ENCODE results near the gene RPL29. TPM values are rescaled to one million over a fixed set of nuclear protein-coding genes. Genes with fewer than 3 reads are reported as not detected.

RPL29 gene
- total RNA-seq, 1 donor from 2014 or later = 2,366 TPM

- TF ChIP-seq, protein P1, sequence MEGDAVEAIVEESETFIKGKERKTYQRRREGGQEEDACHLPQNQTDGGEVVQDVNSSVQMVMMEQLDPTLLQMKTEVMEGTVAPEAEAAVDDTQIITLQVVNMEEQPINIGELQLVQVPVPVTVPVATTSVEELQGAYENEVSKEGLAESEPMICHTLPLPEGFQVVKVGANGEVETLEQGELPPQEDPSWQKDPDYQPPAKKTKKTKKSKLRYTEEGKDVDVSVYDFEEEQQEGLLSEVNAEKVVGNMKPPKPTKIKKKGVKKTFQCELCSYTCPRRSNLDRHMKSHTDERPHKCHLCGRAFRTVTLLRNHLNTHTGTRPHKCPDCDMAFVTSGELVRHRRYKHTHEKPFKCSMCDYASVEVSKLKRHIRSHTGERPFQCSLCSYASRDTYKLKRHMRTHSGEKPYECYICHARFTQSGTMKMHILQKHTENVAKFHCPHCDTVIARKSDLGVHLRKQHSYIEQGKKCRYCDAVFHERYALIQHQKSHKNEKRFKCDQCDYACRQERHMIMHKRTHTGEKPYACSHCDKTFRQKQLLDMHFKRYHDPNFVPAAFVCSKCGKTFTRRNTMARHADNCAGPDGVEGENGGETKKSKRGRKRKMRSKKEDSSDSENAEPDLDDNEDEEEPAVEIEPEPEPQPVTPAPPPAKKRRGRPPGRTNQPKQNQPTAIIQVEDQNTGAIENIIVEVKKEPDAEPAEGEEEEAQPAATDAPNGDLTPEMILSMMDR (IDR thresholded peaks at IDR 0.05; ENCODE audit: insufficient read depth, low read length, poor library complexity, severe bottlenecking) = no peak
- H3K4me3 ChIP-seq (ENCODE audit: low read depth, low read length) = no peak overlapping the region
- H3K27me3 ChIP-seq (ENCODE audit: control insufficient read depth, insufficient read depth, low read length) = no peaks in the 10 kb centered on the region
These were observed 31.2 kb downstream of the RPL29 start for GRCh38 chr3:51964521-51964920.

DNA sequence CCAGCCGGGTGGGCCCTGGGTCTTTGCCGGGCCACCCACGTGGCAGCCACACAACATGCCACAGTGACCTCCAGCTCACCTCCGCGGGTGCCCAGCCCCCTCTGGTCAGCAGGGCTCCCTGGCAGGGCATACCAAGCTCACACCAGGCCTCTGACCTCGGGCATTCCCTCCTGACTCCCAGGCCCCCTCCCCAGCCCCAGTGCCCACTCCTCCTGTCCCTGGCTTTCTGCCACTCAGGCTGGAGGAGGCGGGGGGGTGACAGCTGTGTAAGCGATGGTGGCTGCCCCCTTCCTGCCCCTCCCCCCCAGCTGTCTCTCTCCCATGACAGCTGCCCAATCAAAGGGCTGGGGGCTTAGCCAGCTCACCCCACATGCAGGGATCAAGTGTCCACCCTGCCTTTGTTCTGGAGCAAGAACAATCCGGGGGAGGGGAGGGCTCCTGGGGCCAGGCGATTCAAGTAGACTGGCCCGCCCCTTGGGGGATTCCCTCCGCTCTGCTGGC lies 31.7 kb downstream of the RPL29 start:
- no peak for DNase-seq (ENCODE audit: low read depth)
- TF ChIP-seq, protein P1 (IDR thresholded peaks at IDR 0.05; ENCODE audit: insufficient read depth, low read length, poor library complexity, severe bottlenecking) = no peak
- peaks cover 2% of the 10 kb centered on the region for H3K36me3 ChIP-seq (ENCODE audit: control insufficient read depth, insufficient read depth, low read length)
- H3K27me3 ChIP-seq (ENCODE audit: control insufficient read depth, insufficient read depth, low read length) = no peaks in the 10 kb centered on the region
- H3K4me3 ChIP-seq (ENCODE audit: low read depth, low read length) = no peak overlapping the region

More at GRCh38 chr3:51964521-51964920, 31.2 kb downstream of the RPL29 start:
- DNase-seq (ENCODE audit: low read depth) = no peak
- peaks cover 2% of the 10 kb centered on the region for H3K36me3 ChIP-seq (ENCODE audit: control insufficient read depth, insufficient read depth, low read length)

GRCh38 chr3:51962854-51963530 lies 32.7 kb downstream of the RPL29 start:
- H3K27me3 ChIP-seq (ENCODE audit: control insufficient read depth, insufficient read depth, low read length) = no peaks in the 10 kb centered on the region
- H3K36me3 ChIP-seq (ENCODE audit: control insufficient read depth, insufficient read depth, low read length) = peaks cover 2% of the 10 kb centered on the region
- TF ChIP-seq, protein P1 (IDR thresholded peaks at IDR 0.05; ENCODE audit: insufficient read depth, low read length, poor library complexity, severe bottlenecking) = no peak
- H3K4me3 ChIP-seq (ENCODE audit: low read depth, low read length) = no peak overlapping the region
- no peak for DNase-seq (ENCODE audit: low read depth)

GRCh38 chr3:51961602-51962569 lies 33.8 kb downstream of the RPL29 start:
- Histone ChIP-seq H3K27me3 (ENCODE audit: control insufficient read depth, insufficient read depth, low read length) (no peaks in the 10 kb centered on the region), H3K4me3 (ENCODE audit: low read depth, low read length) (no peak overlapping the region), H3K36me3 (ENCODE audit: control insufficient read depth, insufficient read depth, low read length) (peaks cover 2% of the 10 kb centered on the region)
- TF ChIP-seq, protein P1 (IDR thresholded peaks at IDR 0.05; ENCODE audit: insufficient read depth, low read length, poor library complexity, severe bottlenecking) = no peak
- no peak for DNase-seq (ENCODE audit: low read depth)

- Histone ChIP-seq H3K4me3 (ENCODE audit: low read depth, low read length) (no peak overlapping the region), H3K27me3 (ENCODE audit: control insufficient read depth, insufficient read depth, low read length) (no peaks in the 10 kb centered on the region)
- TF ChIP-seq, protein P1 (IDR thresholded peaks at IDR 0.05; ENCODE audit: insufficient read depth, low read length, poor library complexity, severe bottlenecking) = no peak
These were observed 34.7 kb downstream of the RPL29 start for GRCh38 chr3:51961011-51961410.

More at GRCh38 chr3:51961011-51961410, 34.7 kb downstream of the RPL29 start:
- DNase-seq (ENCODE audit: low read depth) = no peak
- H3K36me3 ChIP-seq (ENCODE audit: control insufficient read depth, insufficient read depth, low read length) = peaks cover 2% of the 10 kb centered on the region
